ENCODE measurements around the gene TMEM154. TPM values are rescaled to one million over a fixed set of nuclear protein-coding genes. Genes with fewer than 3 reads are reported as not detected.
A peak's percentile ranks its signal among the peaks of the same experiment; 100 is the strongest.
"Not testable (repeated sequence)": the region's sequence is repeated elsewhere in the genome, so short reads cannot be mapped to it uniquely, and the experiment has no call there.

TMEM154 gene
- total RNA-seq, 1 donor from 2014 or later, result 19.6 TPM

DNA sequence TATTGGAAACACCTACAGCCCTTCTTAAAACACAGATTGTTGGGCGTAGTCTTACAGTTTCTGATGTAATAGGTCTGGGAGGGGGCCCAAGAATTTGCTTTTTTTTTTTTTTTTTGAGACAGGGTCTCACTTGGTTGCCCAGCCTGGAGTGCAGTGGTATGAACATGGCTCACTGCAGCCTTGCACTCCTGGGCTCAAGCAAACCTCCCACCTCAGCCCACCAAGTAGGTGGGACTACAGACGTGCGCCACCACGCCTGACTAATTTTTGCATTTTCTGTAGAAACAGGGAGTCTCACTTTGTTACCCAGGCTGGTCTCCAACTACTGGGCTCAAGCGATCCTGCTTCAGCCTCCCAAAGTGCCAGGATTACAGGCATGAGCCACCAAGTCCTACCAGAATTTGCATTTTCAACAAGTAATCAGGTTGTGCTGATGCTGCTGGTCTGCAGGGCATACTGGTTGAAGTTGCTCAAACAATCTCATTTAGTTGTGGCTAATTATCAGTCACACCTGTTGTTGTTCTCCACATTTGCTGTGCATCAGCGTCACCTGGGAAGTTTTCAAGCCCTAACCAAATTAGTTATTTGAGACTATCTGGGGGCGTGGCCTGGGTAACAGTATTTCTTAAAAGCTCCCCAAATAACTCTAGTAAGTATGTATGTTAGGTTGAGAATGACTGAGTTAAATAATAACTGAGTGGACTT lies 14.0 kb downstream of the TMEM154 start:
- intact Hi-C loops (cut with DNase I), result no loop called here
- Histone ChIP-seq H3K4me1 (peaks cover 10% of the 10 kb centered on the region), H3K36me3 (no peaks in the 10 kb centered on the region), H3K27me3 (ENCODE audit: low read depth) (no peaks in the 10 kb centered on the region), H3K9me3 (no peaks in the 10 kb centered on the region), H3K27ac (no peak overlapping the region), H3K4me3 (no peak overlapping the region)
- DNase-seq, result no peak
- ATAC-seq, result no peak
- TF ChIP-seq, protein P1, sequence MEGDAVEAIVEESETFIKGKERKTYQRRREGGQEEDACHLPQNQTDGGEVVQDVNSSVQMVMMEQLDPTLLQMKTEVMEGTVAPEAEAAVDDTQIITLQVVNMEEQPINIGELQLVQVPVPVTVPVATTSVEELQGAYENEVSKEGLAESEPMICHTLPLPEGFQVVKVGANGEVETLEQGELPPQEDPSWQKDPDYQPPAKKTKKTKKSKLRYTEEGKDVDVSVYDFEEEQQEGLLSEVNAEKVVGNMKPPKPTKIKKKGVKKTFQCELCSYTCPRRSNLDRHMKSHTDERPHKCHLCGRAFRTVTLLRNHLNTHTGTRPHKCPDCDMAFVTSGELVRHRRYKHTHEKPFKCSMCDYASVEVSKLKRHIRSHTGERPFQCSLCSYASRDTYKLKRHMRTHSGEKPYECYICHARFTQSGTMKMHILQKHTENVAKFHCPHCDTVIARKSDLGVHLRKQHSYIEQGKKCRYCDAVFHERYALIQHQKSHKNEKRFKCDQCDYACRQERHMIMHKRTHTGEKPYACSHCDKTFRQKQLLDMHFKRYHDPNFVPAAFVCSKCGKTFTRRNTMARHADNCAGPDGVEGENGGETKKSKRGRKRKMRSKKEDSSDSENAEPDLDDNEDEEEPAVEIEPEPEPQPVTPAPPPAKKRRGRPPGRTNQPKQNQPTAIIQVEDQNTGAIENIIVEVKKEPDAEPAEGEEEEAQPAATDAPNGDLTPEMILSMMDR (IDR thresholded peaks at IDR 0.05), result no peak

DNA sequence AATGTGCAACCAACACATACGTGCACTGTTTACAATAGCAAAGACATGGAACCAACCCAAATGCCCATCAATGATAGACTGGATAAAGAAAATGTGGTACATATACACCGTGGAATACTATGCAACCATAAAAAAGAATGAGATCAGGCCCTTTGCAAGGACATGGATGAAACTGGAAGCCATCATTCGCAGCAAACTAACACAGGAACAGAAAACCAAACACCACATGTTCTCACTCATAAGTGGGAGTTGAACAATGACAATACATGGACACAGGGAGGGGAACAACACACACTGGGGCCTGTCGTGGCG lies 15.8 kb downstream of the TMEM154 start:
- H3K27me3 ChIP-seq (ENCODE audit: low read depth); DNase-seq; intact Hi-C loops (cut with DNase I); H3K9me3 ChIP-seq; H3K4me3 ChIP-seq; ATAC-seq; H3K36me3 ChIP-seq: not testable (repeated sequence)
- Histone ChIP-seq H3K4me1 (peaks cover 10% of the 10 kb centered on the region), H3K27ac (peak overlapping the region; percentile 28)

DNA sequence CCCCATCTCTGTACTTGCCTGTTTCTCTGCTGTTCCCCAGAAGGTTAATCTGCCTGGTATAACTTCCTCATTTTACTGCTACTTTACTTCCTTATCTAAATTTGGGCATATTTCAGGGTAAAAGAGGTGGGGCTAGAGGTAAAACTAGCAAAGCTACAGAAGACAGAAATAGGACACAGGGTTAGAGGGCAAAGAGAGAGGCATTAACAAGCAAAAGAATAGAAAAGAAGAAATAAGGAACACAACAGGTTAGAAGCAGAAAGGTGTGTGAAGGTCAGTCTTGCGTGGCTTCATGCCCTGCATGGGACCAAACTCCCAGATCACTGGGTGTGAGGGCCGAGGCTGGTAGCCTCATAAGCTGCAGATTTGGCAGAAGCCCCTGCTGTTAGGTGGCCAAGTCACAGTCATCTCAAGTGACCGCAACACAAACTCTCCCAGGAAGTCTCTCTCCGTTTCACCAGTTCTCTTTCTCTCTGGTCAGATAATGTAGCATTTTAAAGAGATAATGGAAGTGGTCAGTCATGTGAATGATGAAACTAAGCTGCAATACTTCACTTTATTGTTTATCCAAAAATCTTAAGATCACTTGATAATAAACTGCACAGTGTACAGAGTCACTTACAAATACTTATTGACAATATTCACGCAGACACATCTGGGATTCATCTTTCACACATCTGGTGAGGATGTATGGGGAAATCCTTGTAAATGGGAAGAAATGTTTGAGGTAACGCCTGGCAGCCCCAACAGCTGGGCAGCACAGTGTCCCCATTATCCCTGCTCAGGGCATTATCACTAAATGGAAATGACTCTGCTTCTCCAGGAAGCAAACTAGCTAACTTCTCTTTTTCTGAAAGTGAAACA lies 16.4 kb downstream of the TMEM154 start:
- TF ChIP-seq, protein P1 (IDR thresholded peaks at IDR 0.05), result no peak
- DNase-seq (no peak), ATAC-seq (peak; percentile 54 to 69)
- H3K4me3 ChIP-seq, result no peak overlapping the region
- peak overlapping the region; percentile 28 for H3K27ac ChIP-seq
- H3K36me3 ChIP-seq, result no peaks in the 10 kb centered on the region
- intact Hi-C loops (cut with DNase I), result no loop called here
- H3K27me3 ChIP-seq (ENCODE audit: low read depth), result no peaks in the 10 kb centered on the region
- peaks cover 3% of the 10 kb centered on the region for H3K9me3 ChIP-seq
- H3K4me1 ChIP-seq, result peaks cover 10% of the 10 kb centered on the region

DNA sequence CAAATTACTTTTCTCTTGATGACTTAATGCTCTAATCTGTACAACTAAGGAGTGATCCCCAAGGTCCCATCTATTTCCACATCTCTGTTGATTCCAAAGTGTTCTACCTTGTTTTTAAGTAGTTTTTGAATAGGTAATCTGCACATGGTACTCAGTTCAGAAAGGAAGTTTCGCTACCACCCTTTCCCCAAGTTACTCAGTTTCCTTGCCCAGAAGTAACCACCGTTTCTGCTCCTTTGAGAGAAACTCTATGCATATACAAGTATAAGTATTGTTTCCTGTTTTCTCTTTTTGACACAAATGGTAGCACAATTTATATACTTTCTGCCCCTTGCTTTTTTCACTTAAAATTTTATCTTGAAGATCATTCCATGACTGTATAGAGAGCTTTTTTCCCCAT lies 18.1 kb downstream of the TMEM154 start:
- no peaks in the 10 kb centered on the region for H3K36me3 ChIP-seq
- DNase-seq (no peak), ATAC-seq (no peak)
- no peaks in the 10 kb centered on the region for H3K27me3 ChIP-seq (ENCODE audit: low read depth)
- no peak overlapping the region for H3K27ac ChIP-seq
- no peak overlapping the region for H3K4me3 ChIP-seq
- intact Hi-C loops (cut with DNase I), result no loop called here
- TF ChIP-seq, protein P1 (IDR thresholded peaks at IDR 0.05), result no peak
- H3K4me1 ChIP-seq, result peaks cover 10% of the 10 kb centered on the region
- peaks cover 19% of the 10 kb centered on the region for H3K9me3 ChIP-seq

DNA sequence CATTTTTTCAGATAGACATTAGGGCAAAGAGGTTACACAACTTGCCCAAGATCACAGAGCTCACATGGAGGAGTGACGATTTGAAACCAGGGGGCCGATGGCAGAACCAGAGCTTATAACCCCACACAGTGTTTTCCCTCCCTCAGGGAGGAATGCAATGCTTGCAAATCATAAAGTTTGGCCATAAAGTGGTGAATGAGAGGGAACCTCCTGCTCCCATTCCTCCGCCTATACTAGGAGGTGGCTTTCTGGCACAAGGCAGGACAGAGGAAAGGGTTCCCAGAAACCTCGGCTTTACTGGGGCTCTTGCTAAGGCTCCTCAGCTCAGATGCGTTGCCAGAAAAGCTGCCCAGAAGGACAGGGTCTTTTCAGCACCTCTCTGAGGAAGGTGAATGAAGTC lies 19.3 kb downstream of the TMEM154 start:
- H3K36me3 ChIP-seq, result no peaks in the 10 kb centered on the region
- ATAC-seq (no peak), DNase-seq (no peak)
- peaks cover 19% of the 10 kb centered on the region for H3K9me3 ChIP-seq
- intact Hi-C loops (cut with DNase I), result no loop called here
- TF ChIP-seq, protein P1 (IDR thresholded peaks at IDR 0.05), result no peak
- H3K4me1 ChIP-seq, result peaks cover 10% of the 10 kb centered on the region
- no peak overlapping the region for H3K27ac ChIP-seq
- no peaks in the 10 kb centered on the region for H3K27me3 ChIP-seq (ENCODE audit: low read depth)
- H3K4me3 ChIP-seq, result no peak overlapping the region

DNA sequence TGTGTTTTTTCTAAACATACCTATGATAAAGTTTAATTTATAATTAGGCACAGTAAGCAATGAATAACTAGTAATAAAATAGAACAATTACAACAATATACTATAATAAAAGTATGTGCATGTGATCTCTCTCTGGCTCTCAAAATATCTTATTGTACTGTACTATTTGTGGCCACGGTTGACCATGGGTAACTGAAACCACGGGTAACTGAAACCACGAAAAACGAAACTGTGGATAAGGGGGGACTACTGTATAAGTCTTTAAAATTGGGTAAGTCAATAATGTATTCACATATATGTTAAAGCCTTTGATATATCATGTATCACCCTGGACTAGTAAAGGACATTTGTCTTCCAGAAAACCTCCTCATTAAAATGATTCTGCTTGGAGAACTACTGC lies 20.0 kb downstream of the TMEM154 start:
- Histone ChIP-seq H3K27me3 (ENCODE audit: low read depth) (no peaks in the 10 kb centered on the region), H3K4me1 (peaks cover 10% of the 10 kb centered on the region), H3K4me3 (no peak overlapping the region), H3K9me3 (peaks cover 19% of the 10 kb centered on the region), H3K36me3 (no peaks in the 10 kb centered on the region), H3K27ac (no peak overlapping the region)
- TF ChIP-seq, protein P1 (IDR thresholded peaks at IDR 0.05), result no peak
- DNase-seq (no peak), ATAC-seq (no peak)
- intact Hi-C loops (cut with DNase I), result no loop called here
